PC-3 (cell line): ENCODE results near the gene ENHO.

Experiments used
- EZH2 ChIP-seq: fragments of 300-600 bp; sonication (generic); IDR thresholded peaks from one replicate; pipeline ENCODE4 v1.6.1; 2017; ENCODE audit warnings: antibody characterized with exemption, mild to moderate bottlenecking, low read length; ENCODE audit not compliant: unreplicated experiment
- EZH2phosphoT487 ChIP-seq: fragments of 300-600 bp; sonication (generic); IDR thresholded peaks from 2 replicates; pipeline ENCODE4 v1.6.1; 2018; ENCODE audit warnings: mild to moderate bottlenecking, antibody characterized with exemption, low read length, borderline replicate concordance
- TF ChIP-seq, protein P1 (sequence below): fragments of 300-600 bp; sonication (generic); conservative IDR thresholded peaks from 2 replicates; pipeline ENCODE4 v1.5.1; 2017; ENCODE audit warnings: antibody characterized with exemption, low read depth, mild to moderate bottlenecking, low read length

DNA sequence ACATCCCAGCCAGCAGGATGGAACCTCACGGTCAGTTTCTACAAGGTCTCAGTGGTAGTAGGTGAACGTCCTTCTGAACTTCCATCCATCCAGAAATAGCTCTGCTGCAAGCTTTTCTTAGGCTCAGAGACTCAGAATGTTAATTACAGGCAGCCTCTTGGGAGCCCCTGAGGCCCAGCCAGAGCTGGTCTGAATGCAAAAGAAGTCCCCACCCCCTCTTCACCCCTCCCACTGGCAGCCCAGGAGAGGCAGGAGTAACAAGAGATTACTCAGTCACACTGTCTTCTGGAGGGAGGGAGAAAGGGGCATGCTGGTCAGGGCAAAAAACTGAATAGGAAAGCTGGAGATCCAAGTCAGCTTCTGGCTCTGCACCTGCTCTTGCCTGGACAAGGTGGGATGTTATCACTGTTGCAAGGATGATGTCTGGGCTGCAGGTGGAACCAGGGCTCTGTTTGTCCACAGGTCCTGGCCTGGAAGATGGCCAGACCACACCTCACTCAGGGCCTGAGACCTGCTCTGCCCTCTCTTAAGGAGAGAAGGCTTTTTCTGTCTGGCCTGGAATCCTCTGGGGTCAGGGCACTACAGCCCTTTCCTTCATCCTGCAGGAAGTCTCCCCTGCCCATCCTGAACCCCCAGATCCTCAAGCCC is 9.1 kb downstream of the ENHO start:
- TF ChIP-seq, protein P1, sequence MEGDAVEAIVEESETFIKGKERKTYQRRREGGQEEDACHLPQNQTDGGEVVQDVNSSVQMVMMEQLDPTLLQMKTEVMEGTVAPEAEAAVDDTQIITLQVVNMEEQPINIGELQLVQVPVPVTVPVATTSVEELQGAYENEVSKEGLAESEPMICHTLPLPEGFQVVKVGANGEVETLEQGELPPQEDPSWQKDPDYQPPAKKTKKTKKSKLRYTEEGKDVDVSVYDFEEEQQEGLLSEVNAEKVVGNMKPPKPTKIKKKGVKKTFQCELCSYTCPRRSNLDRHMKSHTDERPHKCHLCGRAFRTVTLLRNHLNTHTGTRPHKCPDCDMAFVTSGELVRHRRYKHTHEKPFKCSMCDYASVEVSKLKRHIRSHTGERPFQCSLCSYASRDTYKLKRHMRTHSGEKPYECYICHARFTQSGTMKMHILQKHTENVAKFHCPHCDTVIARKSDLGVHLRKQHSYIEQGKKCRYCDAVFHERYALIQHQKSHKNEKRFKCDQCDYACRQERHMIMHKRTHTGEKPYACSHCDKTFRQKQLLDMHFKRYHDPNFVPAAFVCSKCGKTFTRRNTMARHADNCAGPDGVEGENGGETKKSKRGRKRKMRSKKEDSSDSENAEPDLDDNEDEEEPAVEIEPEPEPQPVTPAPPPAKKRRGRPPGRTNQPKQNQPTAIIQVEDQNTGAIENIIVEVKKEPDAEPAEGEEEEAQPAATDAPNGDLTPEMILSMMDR: no peak
- TF ChIP-seq EZH2: no peak
- no peak for TF ChIP-seq EZH2phosphoT487
